ENCODE data around the gene LRMDA. TPM values are rescaled to one million over a fixed set of nuclear protein-coding genes. Genes with fewer than 3 reads are reported as not detected.

Gene LRMDA
- total and polyA plus RNA-seq, 2 donors (not counting 3 experiments of a cell fraction or from before 2014, with no cell fraction given), result 9.7 to 18.0 TPM

- H3K4me1 ChIP-seq (ENCODE audit: control insufficient read depth, extremely low read depth, insufficient read depth, low read length), result no peaks in the 10 kb centered on the region
- no peak overlapping the region for H2AFZ ChIP-seq (ENCODE audit: low read depth, low read length)
- no peaks in the 10 kb centered on the region for H3K9me3 ChIP-seq (replicated peaks; ENCODE audit: control insufficient read depth, insufficient read depth, low read length)
- H3K4me3 ChIP-seq (replicated peaks in 1 of 3; ENCODE audit: insufficient read depth in 1 of 3, low read depth in 1 of 3, low read length in 3 of 3), result no peak overlapping the region
- BruUV-seq (replicated peaks), result no TSS peak
- no peak overlapping the region for H3K4me2 ChIP-seq (ENCODE audit: insufficient read depth, low read length)
- no peaks in the 10 kb centered on the region for H3K36me3 ChIP-seq (ENCODE audit: control insufficient read depth in 2 of 2, extremely low read depth in 1 of 2, insufficient read depth in 2 of 2, low read length in 2 of 2)
- no peak overlapping the region for H3K27ac ChIP-seq (ENCODE audit: insufficient read depth, low read depth, low read length)
- H4K20me1 ChIP-seq (replicated peaks; ENCODE audit: control insufficient read depth, extremely low read depth, insufficient read depth, low read length), result no peaks in the 10 kb centered on the region
- TF ChIP-seq POLR2AphosphoS5 (IDR thresholded peaks at IDR 0.05; ENCODE audit: insufficient read depth, low read depth, low read length) (no peak), MYC (IDR thresholded peaks at IDR 0.05; ENCODE audit: low read depth, low read length) (no peak), GATA2 (IDR thresholded peaks at IDR 0.05; ENCODE audit: insufficient read depth, insufficient read length, low read depth, low read length) (no peak), POLR2A (IDR thresholded peaks at IDR 0.05; ENCODE audit: low read depth, low read length) (no peak), CTCF (IDR thresholded peaks at IDR 0.05; ENCODE audit: extremely low read depth in 1 of 2, insufficient read depth in 1 of 2, low read depth in 1 of 2, low read length in 2 of 2) (no peak), FOS (IDR thresholded peaks at IDR 0.05; ENCODE audit: borderline replicate concordance, insufficient read depth, low read length) (no peak), MAX (IDR thresholded peaks at IDR 0.05; ENCODE audit: insufficient read depth, insufficient read length) (no peak), JUN (IDR thresholded peaks at IDR 0.05; ENCODE audit: borderline replicate concordance, insufficient read depth, insufficient read length, low read depth) (no peak), EZH2 (IDR thresholded peaks at IDR 0.05; ENCODE audit: borderline replicate concordance, low read depth, low read length, severe bottlenecking) (no peak)
- CTCF ChIA-PET, result interaction anchor here (0.5 kb wide), 1 partner anchor 35 kb away, joined by 3 read pairs; no protein-coding TSS in a partner anchor
- DNase-seq (ENCODE audit: low read depth, low spot score) (no peak), FAIRE-seq (no peak)
- dilution Hi-C loops (cut with MboI; ENCODE audit: extremely low pct_ligation_motif_present, low sequenced_read_pairs), result no loop called here
- POLR2A ChIA-PET, result no interaction called here
- intact Hi-C loops (cut with micrococcal nuclease), result no loop called here
- no peak overlapping the region for H3K9ac ChIP-seq (replicated peaks; ENCODE audit: extremely low read depth, insufficient read depth, low read length)
- H3K9me1 ChIP-seq (replicated peaks; ENCODE audit: control insufficient read depth, extremely low read depth, insufficient read depth, low read length), result no peaks in the 10 kb centered on the region
- no peaks in the 10 kb centered on the region for H3K27me3 ChIP-seq (ENCODE audit: control insufficient read depth in 2 of 2, insufficient read depth in 2 of 2, low read length in 2 of 2)
- H3K79me2 ChIP-seq (ENCODE audit: control insufficient read depth, insufficient read depth, low read length), result no peaks in the 10 kb centered on the region
These were observed 639.5 kb downstream of the LRMDA start for GRCh38 chr10:76070916-76071315.
